ENCODE results near the gene RAB11FIP5. TPM values are rescaled to one million over a fixed set of nuclear protein-coding genes. Genes with fewer than 3 reads are reported as not detected.
A peak's percentile ranks its signal among the peaks of the same experiment; 100 is the strongest.
"Not testable (repeated sequence)": the region's sequence is repeated elsewhere in the genome, so short reads cannot be mapped to it uniquely, and the experiment has no call there.

The RAB11FIP5 gene
- total RNA-seq, 1 experiment from 2014 or later = 12.4 TPM

DNA sequence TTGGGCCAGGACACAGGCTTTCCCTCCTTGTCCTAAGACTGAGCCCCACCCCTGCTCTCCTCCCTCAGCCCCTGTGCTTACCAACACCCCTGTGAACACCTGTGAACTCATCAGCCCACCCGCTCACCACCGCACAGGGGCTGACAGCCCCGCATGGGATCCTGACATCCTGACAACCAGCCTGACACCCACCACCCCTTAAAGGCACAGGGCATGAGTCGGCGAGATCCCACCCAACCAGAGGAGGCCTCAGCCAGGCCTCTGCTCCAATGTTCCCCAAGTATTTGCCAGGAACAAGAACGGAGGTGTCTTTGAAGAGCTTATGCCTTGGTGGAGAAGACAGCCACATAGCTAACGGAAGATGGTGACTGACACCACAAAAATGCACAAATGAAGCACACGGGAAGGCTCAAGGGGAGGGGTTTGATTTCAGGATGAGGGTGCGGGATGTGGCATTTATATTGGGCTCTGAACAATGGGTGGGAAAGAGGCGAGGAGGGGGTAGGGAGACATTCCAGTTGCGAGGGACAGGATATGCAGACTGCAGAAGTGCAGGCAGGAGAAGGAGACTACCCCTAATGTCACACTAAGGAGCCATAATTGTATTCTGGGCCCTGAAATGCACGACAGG is 11.0 kb downstream of the RAB11FIP5 start:
- no peaks in the 10 kb centered on the region for H3K27me3 ChIP-seq (ENCODE audit: control insufficient read depth, insufficient read depth, low read length)
- peak; percentile 70 for DNase-seq
- H3K4me3 ChIP-seq (ENCODE audit: insufficient read depth, low read depth, low read length) = no peak overlapping the region
- no peaks in the 10 kb centered on the region for H3K36me3 ChIP-seq (replicated peaks; ENCODE audit: control insufficient read depth, insufficient read depth, low read length)

- Histone ChIP-seq H3K36me3 (replicated peaks; ENCODE audit: control insufficient read depth, insufficient read depth, low read length) (no peaks in the 10 kb centered on the region), H3K4me3 (ENCODE audit: insufficient read depth, low read depth, low read length) (no peak overlapping the region), H3K27me3 (ENCODE audit: control insufficient read depth, insufficient read depth, low read length) (no peaks in the 10 kb centered on the region)
- DNase-seq = no peak
Observed at GRCh38 chr2:73100956-73101355, 11.8 kb downstream of the RAB11FIP5 start.

- H3K4me3 ChIP-seq (ENCODE audit: insufficient read depth, low read depth, low read length) = no peak overlapping the region
- no peaks in the 10 kb centered on the region for H3K36me3 ChIP-seq (replicated peaks; ENCODE audit: control insufficient read depth, insufficient read depth, low read length)
- no peaks in the 10 kb centered on the region for H3K27me3 ChIP-seq (ENCODE audit: control insufficient read depth, insufficient read depth, low read length)
- no peak for DNase-seq
Observed at GRCh38 chr2:73099486-73099885, 13.3 kb downstream of the RAB11FIP5 start.

- H3K27me3 ChIP-seq (ENCODE audit: control insufficient read depth, insufficient read depth, low read length) = no peaks in the 10 kb centered on the region
- no peaks in the 10 kb centered on the region for H3K36me3 ChIP-seq (replicated peaks; ENCODE audit: control insufficient read depth, insufficient read depth, low read length)
- no peak overlapping the region for H3K4me3 ChIP-seq (ENCODE audit: insufficient read depth, low read depth, low read length)
- no peak for DNase-seq
Observed at GRCh38 chr2:73095910-73096309, 16.8 kb downstream of the RAB11FIP5 start.

GRCh38 chr2:73093601-73094218 is 19.0 kb downstream of the RAB11FIP5 start:
- H3K36me3 ChIP-seq (replicated peaks; ENCODE audit: control insufficient read depth, insufficient read depth, low read length); H3K4me3 ChIP-seq (ENCODE audit: insufficient read depth, low read depth, low read length); DNase-seq; H3K27me3 ChIP-seq (ENCODE audit: control insufficient read depth, insufficient read depth, low read length): not testable (repeated sequence)

DNA sequence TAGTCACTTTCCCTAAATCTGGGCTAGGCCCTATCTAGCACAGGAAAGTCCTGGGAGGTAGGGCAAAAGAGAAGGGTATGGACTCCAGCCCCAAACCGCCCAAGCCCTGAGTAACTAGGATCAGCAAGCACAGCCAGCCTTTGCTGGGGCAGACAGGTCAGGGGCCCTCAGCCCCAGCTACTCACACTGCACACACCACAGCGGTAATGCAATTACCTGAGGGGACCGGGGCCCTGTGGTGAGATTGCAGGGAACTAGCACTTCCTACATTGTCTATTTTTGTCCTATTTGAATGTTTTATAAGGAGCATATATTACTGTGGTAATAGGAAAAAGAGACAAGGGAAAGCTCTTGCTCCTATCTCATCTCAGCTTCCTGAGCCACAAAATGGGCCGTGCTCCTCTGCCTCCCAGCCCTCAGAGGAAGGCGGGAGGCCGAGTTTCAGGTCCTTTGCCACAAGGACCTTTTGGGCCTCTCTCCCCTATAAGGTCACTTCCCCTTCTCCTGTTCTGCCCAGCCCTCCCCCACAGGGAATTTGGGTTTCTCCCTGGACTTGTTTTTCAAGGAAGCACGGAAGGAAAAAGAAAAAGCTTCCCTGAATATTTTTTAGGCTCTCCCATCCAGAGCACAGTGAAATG is 20.5 kb downstream of the RAB11FIP5 start:
- Histone ChIP-seq H3K36me3 (replicated peaks; ENCODE audit: control insufficient read depth, insufficient read depth, low read length) (peaks cover 10% of the 10 kb centered on the region), H3K27me3 (ENCODE audit: control insufficient read depth, insufficient read depth, low read length) (no peaks in the 10 kb centered on the region), H3K4me3 (ENCODE audit: insufficient read depth, low read depth, low read length) (no peak overlapping the region)
- DNase-seq = no peak

GRCh38 chr2:73091696-73092095 is 21.1 kb downstream of the RAB11FIP5 start:
- Histone ChIP-seq H3K36me3 (replicated peaks; ENCODE audit: control insufficient read depth, insufficient read depth, low read length) (peaks cover 10% of the 10 kb centered on the region), H3K4me3 (ENCODE audit: insufficient read depth, low read depth, low read length) (no peak overlapping the region), H3K27me3 (ENCODE audit: control insufficient read depth, insufficient read depth, low read length) (no peaks in the 10 kb centered on the region)
- no peak for DNase-seq

DNA sequence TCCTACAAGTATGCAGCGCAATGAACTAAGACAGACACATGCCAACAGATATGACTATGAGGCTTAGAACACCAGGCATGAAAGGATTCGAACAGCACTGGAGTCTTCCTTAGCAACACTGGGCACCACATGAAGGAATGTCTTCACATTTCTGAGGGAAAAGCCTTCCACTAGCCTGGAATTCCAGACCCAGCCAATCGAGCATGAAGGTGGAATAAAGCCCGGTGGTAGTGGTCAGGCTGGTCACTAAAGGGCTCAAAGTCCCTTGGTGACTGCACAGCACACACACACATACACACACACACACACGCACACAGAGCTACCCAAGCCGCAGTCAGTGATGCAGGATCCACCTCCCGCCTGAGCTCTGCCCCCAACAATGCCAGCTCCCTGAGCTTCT is 21.6 kb downstream of the RAB11FIP5 start:
- H3K4me3 ChIP-seq (ENCODE audit: insufficient read depth, low read depth, low read length) = no peak overlapping the region
- DNase-seq = no peak
- H3K27me3 ChIP-seq (ENCODE audit: control insufficient read depth, insufficient read depth, low read length) = no peaks in the 10 kb centered on the region
- peaks cover 10% of the 10 kb centered on the region for H3K36me3 ChIP-seq (replicated peaks; ENCODE audit: control insufficient read depth, insufficient read depth, low read length)

GRCh38 chr2:73089270-73090030 is 23.3 kb downstream of the RAB11FIP5 start:
- no peaks in the 10 kb centered on the region for H3K27me3 ChIP-seq (ENCODE audit: control insufficient read depth, insufficient read depth, low read length)
- no peak overlapping the region for H3K4me3 ChIP-seq (ENCODE audit: insufficient read depth, low read depth, low read length)
- H3K36me3 ChIP-seq (replicated peaks; ENCODE audit: control insufficient read depth, insufficient read depth, low read length) = peaks cover 10% of the 10 kb centered on the region
- no peak for DNase-seq

DNA sequence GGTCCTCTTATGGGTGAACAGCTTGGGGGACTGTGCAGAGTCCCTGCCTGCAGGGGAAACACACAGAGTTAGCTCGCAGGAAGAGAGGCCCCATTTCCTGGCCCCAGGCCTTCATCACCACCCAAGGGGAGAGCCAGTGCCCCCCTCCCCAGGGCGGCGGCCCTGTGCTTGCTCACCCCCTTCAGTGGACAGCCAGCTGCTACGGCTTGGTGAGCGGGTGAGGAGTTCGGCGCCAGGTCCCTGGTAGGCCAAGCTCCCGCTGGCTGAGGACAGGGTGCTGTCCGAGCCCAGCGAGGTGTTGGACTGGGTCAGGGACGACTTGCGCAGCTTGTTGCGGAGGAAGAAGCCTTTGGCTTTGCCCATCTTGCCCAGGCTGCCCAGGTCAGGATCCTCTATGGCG is 24.0 kb downstream of the RAB11FIP5 start:
- no peak overlapping the region for H3K4me3 ChIP-seq (ENCODE audit: insufficient read depth, low read depth, low read length)
- no peaks in the 10 kb centered on the region for H3K27me3 ChIP-seq (ENCODE audit: control insufficient read depth, insufficient read depth, low read length)
- H3K36me3 ChIP-seq (replicated peaks; ENCODE audit: control insufficient read depth, insufficient read depth, low read length) = peaks cover 10% of the 10 kb centered on the region
- no peak for DNase-seq

- Histone ChIP-seq H3K4me3 (ENCODE audit: insufficient read depth, low read depth, low read length) (no peak overlapping the region), H3K36me3 (replicated peaks; ENCODE audit: control insufficient read depth, insufficient read depth, low read length) (peaks cover 10% of the 10 kb centered on the region), H3K27me3 (ENCODE audit: control insufficient read depth, insufficient read depth, low read length) (no peaks in the 10 kb centered on the region)
- DNase-seq = no peak
Observed at GRCh38 chr2:73088211-73088610, 24.5 kb downstream of the RAB11FIP5 start.

GRCh38 chr2:73087311-73087710 is 25.4 kb downstream of the RAB11FIP5 start:
- Histone ChIP-seq H3K4me3 (ENCODE audit: insufficient read depth, low read depth, low read length) (no peak overlapping the region), H3K27me3 (ENCODE audit: control insufficient read depth, insufficient read depth, low read length) (no peaks in the 10 kb centered on the region), H3K36me3 (replicated peaks; ENCODE audit: control insufficient read depth, insufficient read depth, low read length) (peaks cover 10% of the 10 kb centered on the region)
- DNase-seq = no peak

DNA sequence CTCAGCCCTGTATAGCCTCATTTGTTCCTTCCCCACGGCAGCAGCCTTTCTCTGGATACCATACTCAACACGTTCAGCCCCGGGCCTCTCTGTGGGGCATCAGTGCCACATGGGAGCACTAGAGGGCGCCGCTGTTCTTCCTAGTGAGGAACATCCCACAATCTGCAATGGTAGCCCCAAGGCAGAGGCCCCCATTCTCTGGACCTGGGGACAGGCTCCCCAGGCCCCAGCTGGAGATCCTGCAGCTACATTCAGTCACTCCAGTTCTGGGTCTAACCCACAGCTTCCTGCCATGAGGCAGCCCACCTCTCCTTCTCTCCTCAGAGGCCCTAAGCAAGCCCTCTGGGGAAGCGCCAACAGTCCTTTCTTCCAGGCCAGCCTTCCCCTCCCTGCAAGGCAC is 27.1 kb downstream of the RAB11FIP5 start:
- peaks cover 10% of the 10 kb centered on the region for H3K36me3 ChIP-seq (replicated peaks; ENCODE audit: control insufficient read depth, insufficient read depth, low read length)
- peak; percentile 94 for DNase-seq
- no peak overlapping the region for H3K4me3 ChIP-seq (ENCODE audit: insufficient read depth, low read depth, low read length)
- no peaks in the 10 kb centered on the region for H3K27me3 ChIP-seq (ENCODE audit: control insufficient read depth, insufficient read depth, low read length)

GRCh38 chr2:73084971-73085370 is 27.8 kb downstream of the RAB11FIP5 start:
- DNase-seq = no peak
- H3K27me3 ChIP-seq (ENCODE audit: control insufficient read depth, insufficient read depth, low read length) = no peaks in the 10 kb centered on the region
- no peak overlapping the region for H3K4me3 ChIP-seq (ENCODE audit: insufficient read depth, low read depth, low read length)
- peaks cover 11% of the 10 kb centered on the region for H3K36me3 ChIP-seq (replicated peaks; ENCODE audit: control insufficient read depth, insufficient read depth, low read length)
